GM12878 (cell line): ENCODE results near the gene HERC6. TPM values are rescaled to one million over a fixed set of nuclear protein-coding genes. Genes with fewer than 3 reads are reported as not detected.

Experiments
- ASH2L ChIP-seq: fragments of 300-600, 200-600 bp; sonication (generic); IDR thresholded peaks from 2 replicates; pipeline ENCODE4 v1.6.1; 2017; ENCODE audit warnings: low read depth, mild to moderate bottlenecking, borderline replicate concordance
- BMI1 ChIP-seq: fragments of 450-650 bp; IDR thresholded peaks from 2 replicates; pipeline ENCODE4 v1.6.1; 2016; ENCODE audit warnings: mild to moderate bottlenecking, moderate library complexity, borderline replicate concordance
- CEBPZ ChIP-seq: fragments of 150-350 bp; IDR thresholded peaks from 2 replicates; pipeline ENCODE4 v1.6.1; 2016; ENCODE audit warnings: low read depth, low read length
- CREM ChIP-seq: IDR thresholded peaks from 2 replicates; pipeline ENCODE4 v1.6.1; 2014; ENCODE audit warnings: antibody characterized with exemption, low read depth
- DPF2 ChIP-seq: fragments of 450-650 bp; IDR thresholded peaks from 2 replicates; pipeline ENCODE4 v1.6.1; 2017; ENCODE audit warnings: mild to moderate bottlenecking
- FOXM1 ChIP-seq: IDR thresholded peaks from 2 replicates; pipeline ENCODE4 v1.6.1; 2012; ENCODE audit warnings: low read depth, mild to moderate bottlenecking, inconsistent platforms, low read length, moderate library complexity
- GATAD2B ChIP-seq: fragments of 450-650 bp; conservative IDR thresholded peaks from 2 replicates; pipeline ENCODE4 v1.6.1; 2017; ENCODE audit warnings: low read depth, mild to moderate bottlenecking, moderate library complexity
- HSF1 ChIP-seq: fragments of 150-350 bp; IDR thresholded peaks from 2 replicates; pipeline ENCODE4 v1.6.1; 2014; ENCODE audit warnings: mild to moderate bottlenecking, low read depth, low read length
- IKZF1 ChIP-seq: fragments of 450-650 bp; conservative IDR thresholded peaks from 2 replicates; pipeline ENCODE4 v1.6.1; 2017; ENCODE audit warnings: antibody characterized with exemption, mild to moderate bottlenecking
- IRF4 ChIP-seq: IDR thresholded peaks from 2 replicates; pipeline ENCODE4 v1.6.1; 2011; ENCODE audit warnings: low read depth, low read length
- JUND ChIP-seq: IDR thresholded peaks from 2 replicates; pipeline ENCODE4 v1.6.1; 2012; ENCODE audit warnings: low read depth, mild to moderate bottlenecking, low read length, improper control_type of control experiment, moderate library complexity
- MAX ChIP-seq: IDR thresholded peaks from 2 replicates; pipeline ENCODE4 v1.6.1; 2012; ENCODE audit warnings: low read depth, low read length, improper control_type of control experiment
- MLLT1 ChIP-seq: fragments of 450-650 bp; IDR thresholded peaks from 2 replicates; pipeline ENCODE4 v1.6.1; 2016; ENCODE audit warnings: mild to moderate bottlenecking
- MTA2 ChIP-seq: fragments of 450-650 bp; IDR thresholded peaks from 2 replicates; pipeline ENCODE4 v1.6.1; 2016; ENCODE audit warnings: low read depth, mild to moderate bottlenecking, moderate library complexity
- NFIC ChIP-seq: IDR thresholded peaks from 2 replicates; pipeline ENCODE4 v1.6.1; 2012; ENCODE audit warnings: low read depth, mild to moderate bottlenecking, inconsistent platforms, low read length, moderate library complexity
- NFYA ChIP-seq: IDR thresholded peaks from 2 replicates; pipeline ENCODE4 v1.6.1; 2011; ENCODE audit warnings: low read depth, mild to moderate bottlenecking, low read length, improper control_type of control experiment, borderline replicate concordance
- PKNOX1 ChIP-seq: fragments of 450-650 bp; IDR thresholded peaks from 2 replicates; pipeline ENCODE4 v1.6.1; 2016; ENCODE audit warnings: mild to moderate bottlenecking
- RFX5 ChIP-seq: IDR thresholded peaks from 2 replicates; pipeline ENCODE4 v1.6.1; 2011; ENCODE audit warnings: low read depth, low read length, improper control_type of control experiment
- SMAD1 ChIP-seq: fragments of 450-650 bp; IDR thresholded peaks from 2 replicates; pipeline ENCODE4 v1.6.1; 2018; ENCODE audit warnings: mild to moderate bottlenecking, low read depth; ENCODE audit not compliant: partially characterized antibody
- SP1 ChIP-seq: IDR thresholded peaks from one replicate; pipeline ENCODE4 v1.6.1; 2011; ENCODE audit warnings: low read depth, low read length
- WRNIP1 ChIP-seq: IDR thresholded peaks from 2 replicates; pipeline ENCODE4 v1.6.1; 2011; ENCODE audit warnings: low read depth, low read length, improper control_type of control experiment, borderline replicate concordance
- ZNF217 ChIP-seq: fragments of 450-650 bp; IDR thresholded peaks from 2 replicates; pipeline ENCODE4 v1.6.1; 2017; ENCODE audit warnings: antibody characterized with exemption, mild to moderate bottlenecking
- polyA plus RNA-seq, 11 experiments: library from polyadenylated mRNA; depleted of rRNA in 4 of 11; unstranded in 6 of 11; stranded (reverse) in 5 of 11; fragments of >200 nt; fragmentation: Nextera tagmentation in 4 of 11; fragmentation: Illumina TruSeq in 1 of 11; extraction: Ambion mirVana in 4 of 11; extraction: Trizol in 1 of 11; gene quantifications; 1 replicate in 1 of 11; 2 replicates in 10 of 11; pipeline versions ENCODE4 v1.2.1 to v1.2.3, GENCODE V29; 2011 to 2016; ENCODE audit warnings: inconsistent platforms in 2 of 11, missing spikeins in 2 of 11, low read depth in 1 of 11
- total RNA-seq, 4 experiments: library from RNA; depleted of rRNA in 3 of 4; stranded (reverse); fragments of >200 nt in 3 of 4; fragmentation: Illumina TruSeq in 1 of 4; extraction: Trizol in 1 of 4; gene quantifications; 2 replicates each; pipeline versions ENCODE4 v1.2.1 to v1.2.3, GENCODE V29; 2013 to 2021

Gene HERC6
- total and polyA plus RNA-seq, 10 of the 15 experiments (the other 5 are each of a cell fraction or from before 2014, with no cell fraction given): 1.7 to 26.4 (median 5.9) TPM

- TF ChIP-seq CEBPZ (no peak), DPF2 (peak; percentile 97), SMAD1 (no peak), MLLT1 (no peak), NFYA (no peak), FOXM1 (peak; percentile 55; the same call in 1 of the 2 replicates), ZNF217 (peak; percentile 88), BMI1 (no peak; the same call in 1 of the 2 replicates), IKZF1 (peak; percentile 98), MTA2 (0 out of 2 replicates have a peak, but pooled peaks have one; percentile 12), SP1 (no peak), NFIC (peak; percentile 48), GATAD2B (peak; percentile 99), MAX (no peak), IRF4 (peak; percentile 87), HSF1 (no peak), CREM (0 out of 2 replicates have a peak, but pooled peaks have one; percentile 12), WRNIP1 (no peak), JUND (no peak), ASH2L (peak; percentile 88; the same call in 1 of the 2 replicates), PKNOX1 (no peak), RFX5 (no peak)
These were observed at the start of gene HERC6 (continued) for GRCh38 chr4:88378691-88379559.
